HG02885 (cell line): Measurements from ENCODE around the gene CRYM.
"Not testable (repeated sequence)": the region's sequence is repeated elsewhere in the genome, so short reads cannot be mapped to it uniquely, and the experiment has no call there.

Experiments
- ATAC-seq: cut with Tn5 transposase; IDR thresholded peaks from one replicate; pipeline ENCODE4 v1.9.1; 2021; ENCODE audit warnings: mild to moderate bottlenecking; ENCODE audit not compliant: unreplicated experiment, poor library complexity

Gene CRYM

DNA sequence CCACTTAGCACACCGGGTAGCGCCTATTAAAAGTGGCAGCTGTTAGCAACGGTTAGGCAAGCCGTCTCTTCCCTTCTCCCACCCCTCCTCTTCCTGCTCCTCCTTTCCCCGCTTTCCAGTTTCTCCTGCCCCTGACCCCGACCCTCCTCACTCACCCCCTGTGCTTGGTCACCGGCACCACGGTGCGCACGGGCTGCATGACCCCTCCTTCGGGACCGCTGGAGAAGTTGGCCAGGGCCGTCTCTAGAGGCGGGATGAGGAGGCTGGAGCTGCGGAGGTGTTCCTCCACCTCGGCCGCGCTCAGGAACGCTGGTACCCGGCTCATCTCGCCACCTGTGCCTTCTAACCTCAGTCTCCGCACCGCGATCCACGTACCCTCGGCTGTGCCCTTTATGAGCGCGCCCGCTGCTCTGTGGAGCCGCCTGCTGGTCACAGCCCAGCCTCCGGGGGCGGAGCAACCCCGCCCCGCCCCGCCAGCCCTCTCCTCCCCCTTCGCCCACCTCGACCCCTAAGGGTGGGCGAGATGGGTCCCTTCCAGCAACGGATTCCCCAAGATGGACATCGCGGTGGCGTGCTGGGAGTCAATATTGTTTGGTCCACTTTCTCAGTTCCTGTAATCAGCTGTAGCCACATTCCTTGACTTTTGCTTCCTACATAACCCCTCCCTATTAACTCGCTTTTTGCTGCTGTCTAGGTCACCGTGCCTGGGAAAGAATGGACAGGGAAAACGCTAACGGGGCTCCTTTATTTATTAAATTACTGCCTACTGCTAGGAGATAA, at the start of gene CRYM:
CRYM (minus strand) TSS at position 364 of the 780 bp plus-strand sequence; CDS start at position 325, 39 bp downstream.
- ATAC-seq: peak; percentile 60

DNA sequence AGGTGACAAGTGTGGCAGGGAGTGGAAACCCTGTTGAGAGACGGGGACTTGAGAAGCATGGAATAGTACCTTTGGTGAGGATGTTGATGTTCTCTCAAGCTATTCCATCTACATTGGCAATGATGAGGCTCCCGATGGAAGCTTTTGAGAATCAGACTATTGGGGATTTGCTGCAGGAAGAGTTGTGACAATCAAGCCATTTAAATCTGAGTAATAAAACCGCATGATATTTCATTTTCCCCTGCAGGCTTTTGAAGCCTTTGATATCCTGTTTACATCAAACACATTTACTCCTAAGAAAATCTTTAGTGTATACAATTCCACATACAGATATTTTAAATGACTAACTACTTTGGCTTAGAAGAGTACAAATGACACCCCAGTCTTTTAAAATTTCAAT, 49.0 kb upstream of the CRYM start:
- no peak for ATAC-seq

DNA sequence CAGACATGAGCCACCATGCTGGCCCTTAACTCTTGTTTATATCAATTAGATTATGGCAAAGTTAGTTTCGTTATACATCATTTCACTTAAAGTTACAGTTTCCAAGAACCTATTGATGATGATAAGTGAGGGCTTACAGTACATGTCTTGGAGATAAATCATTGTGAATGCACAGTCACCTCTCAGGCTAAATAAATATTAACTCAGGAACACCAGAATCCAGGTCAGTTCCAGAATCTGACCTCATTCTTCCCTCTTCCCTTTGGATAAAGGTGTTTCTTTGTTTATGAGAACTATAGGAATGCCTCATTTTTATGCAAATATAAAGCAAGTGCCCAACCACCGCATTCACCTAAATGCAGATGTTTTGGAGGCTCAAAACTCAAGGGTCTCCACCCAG, 48.4 kb upstream of the CRYM start:
- no peak for ATAC-seq

DNA sequence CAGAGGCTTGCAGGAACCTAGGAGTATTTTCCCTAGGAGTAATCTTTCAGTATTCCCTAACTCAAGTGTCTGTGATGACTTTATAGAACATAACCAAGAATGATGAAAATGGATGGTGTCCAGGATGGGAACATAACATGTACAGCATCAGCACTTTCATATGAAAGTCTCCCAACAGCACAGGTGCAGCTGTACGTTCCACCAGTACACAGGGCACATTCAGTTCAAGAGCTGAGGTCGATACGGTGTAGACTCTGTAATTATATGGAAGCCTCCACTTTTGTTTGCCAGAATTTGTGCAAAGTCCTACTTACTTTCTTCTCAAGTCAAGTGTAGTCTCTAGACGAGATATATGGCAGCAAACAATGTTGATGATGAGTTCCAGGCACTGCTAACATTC, 46.2 kb upstream of the CRYM start:
- ATAC-seq: no peak

DNA sequence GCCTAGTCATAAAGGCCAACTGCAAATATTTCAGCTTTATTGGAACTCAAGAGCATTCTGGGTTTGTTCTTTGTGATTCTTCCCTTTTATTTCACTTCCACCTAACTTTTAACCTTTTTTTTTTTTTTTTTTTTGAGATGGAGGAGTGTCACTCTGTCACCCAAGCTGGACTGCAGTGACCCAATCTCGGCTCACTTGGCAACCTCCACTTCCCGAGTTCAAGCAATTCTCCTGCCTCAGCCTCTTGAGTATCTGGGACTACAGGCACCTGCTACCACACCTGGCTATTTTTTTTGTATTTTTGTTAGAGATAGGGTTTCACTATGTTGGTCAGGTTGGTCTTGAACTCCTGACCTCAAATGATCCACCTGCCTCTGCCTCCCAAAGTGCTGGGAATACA, 44.2 kb upstream of the CRYM start:
- ATAC-seq: not testable (repeated sequence)

DNA sequence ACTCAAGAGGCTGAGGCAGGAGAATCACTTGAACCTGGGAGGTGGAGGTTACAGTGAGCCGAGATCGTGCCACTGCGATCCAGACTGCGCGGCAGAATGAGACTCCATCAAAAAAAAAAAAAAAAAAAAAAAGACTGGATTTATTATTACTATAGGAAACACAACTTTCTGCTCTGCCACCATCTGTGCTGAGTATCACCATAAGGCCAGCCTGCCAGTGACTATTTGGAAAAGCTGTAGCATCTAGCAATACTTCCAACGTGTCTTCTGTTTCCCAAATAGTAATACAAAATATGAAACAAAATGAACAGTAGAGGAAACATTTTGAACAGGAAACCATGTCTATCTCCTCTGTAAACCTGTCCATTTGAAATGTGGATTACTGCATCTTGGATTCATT, 43.6 kb upstream of the CRYM start:
- ATAC-seq: no peak

DNA sequence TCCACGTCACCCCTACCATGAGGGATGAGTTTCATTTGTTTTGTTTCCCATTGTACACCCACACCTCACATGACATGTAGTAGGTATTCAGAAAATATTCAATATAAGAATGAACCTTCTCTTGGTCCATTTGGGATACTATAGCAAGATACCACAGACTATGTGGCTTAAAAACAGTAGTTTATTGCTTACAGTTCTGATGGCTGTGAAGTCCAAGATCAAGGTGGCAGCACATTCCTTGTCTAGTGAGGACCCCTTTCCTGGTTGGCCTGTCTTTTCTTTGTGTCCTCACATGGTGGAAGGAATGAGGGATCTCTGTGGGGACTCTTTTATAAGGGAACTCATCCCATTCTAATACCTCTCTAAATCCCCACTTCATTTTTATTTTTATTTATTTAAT, 36.2 kb upstream of the CRYM start:
- no peak for ATAC-seq

DNA sequence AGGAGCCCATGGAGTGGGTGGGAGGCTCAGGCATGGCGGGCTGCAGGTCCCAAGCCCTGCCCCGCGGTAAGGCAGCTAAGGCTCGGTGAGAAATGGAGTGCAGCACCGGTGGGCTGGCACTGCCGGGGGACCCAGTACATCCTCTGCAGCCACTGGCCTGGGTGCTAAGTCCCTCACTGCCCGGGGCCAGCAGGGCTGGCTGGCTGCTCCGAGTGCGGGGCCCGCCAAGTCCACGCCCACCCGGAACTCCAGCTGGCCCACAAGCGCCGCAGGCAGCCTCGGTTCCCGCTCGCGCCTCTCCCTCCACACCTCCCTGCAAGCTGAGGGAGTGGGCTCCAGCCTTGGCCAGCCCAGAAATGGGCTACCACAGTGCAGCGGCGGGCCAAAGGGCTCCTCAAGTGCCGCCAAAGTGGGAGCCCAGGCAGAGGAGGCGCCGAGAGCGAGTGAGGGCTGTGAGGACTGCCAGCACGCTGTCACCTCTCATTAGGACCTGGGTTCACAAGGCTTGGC, 34.8 kb upstream of the CRYM start:
- not testable (repeated sequence) for ATAC-seq

DNA sequence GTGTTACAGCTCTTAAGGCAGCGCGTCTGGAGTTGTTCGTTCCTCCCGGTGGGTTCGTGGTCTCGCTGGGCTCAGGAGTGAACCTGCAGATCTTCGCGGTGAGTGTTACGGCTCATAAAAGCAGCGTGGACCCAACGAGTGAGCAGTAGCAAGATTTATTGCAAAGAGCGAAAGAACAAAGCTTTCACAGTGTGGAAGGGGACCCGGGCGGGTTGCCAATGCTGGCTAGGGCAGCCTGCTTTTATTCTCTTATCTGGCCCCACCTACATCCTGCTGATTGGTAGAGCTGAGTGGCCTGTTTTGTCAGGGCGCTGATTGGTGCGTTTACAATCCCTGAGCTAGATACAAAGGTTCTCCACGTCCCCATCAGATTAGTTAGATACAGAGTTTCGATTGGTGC, 34.0 kb upstream of the CRYM start:
- ATAC-seq: not testable (repeated sequence)

DNA sequence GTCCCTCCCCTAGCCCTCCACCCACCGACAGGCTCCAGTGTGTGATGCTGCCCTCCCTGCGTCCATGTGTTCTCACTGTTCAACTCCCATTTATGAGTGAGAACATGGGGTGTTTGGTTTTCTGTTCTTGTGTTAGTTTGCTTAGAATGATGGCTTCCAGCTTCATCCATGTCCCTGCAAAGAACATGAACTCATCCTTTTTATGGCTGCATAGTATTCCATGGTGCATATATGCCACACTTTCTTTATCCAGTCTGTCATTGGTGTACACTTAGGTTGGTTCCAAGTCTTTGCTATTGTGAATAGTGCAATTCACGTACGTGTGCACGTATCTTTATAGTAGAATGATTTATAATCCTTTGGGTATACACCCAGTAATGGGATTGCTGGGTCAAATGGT, 28.6 kb upstream of the CRYM start:
- not testable (repeated sequence) for ATAC-seq

DNA sequence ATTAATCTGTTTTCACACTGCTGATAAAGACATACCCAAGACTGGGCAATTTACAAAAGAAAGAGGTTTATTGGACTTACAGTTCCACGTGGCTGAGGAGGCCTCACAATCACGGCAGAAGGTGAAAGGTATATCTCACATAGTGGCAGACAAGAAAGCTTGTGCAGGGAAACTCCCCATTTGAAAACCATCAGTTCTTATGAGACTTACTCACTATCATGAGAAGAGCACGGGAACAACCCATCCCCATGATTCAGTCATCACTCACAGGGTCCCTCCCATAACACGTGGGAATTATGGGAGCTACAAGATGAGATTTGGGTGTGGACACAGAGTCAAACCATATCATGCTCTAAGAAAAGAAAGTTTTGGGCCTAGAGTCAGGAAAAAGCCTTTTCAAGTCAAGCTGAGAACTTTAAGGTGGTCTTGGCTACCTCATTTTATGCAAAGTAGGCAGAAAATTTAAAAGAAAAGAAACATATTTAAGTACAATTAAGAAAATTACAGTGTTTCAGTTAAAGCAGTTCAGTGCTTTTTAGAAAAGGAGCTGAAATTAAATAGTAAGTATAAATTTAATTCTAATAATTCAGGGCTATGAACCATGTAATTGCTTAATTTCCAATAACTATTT, 24.9 kb upstream of the CRYM start:
- no peak for ATAC-seq

DNA sequence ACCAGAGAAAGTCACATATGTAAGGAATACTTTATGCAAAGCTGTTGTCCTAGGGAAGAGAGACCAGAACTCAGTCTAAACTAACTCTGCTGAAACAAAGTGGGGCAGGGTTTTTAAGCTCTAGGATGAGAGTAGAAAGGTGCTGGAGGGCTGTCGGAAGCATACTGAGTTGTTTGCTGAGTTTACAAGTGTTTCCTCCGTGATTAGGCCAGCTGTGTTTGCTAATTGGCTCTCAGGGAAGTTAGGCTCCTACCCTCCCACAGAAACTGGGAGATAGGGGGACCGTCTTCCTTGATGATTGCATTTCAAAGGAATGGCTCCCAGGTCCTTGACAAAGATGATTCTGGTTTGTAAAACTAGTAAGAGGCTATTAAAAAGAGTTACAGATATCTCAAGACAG, 24.4 kb upstream of the CRYM start:
- no peak for ATAC-seq

DNA sequence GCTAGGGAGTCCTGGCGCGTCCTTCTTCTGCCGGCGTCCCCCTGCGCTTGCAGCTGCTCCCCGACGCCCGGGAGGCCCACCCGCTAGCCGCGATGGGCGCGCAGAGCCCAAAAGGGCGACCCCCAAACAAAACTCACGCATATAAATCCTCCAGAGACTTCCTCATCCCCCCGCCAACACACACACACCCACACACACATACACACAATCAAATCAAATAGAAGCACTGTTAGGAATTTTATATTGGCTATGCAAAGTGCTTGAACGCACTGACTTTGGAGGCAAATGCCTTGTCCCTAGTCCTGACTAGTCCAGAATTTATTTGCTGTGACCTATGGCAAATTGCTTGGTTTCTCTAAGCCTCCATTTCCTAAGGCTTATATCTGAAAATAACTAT, 23.8 kb upstream of the CRYM start:
- ATAC-seq: no peak

DNA sequence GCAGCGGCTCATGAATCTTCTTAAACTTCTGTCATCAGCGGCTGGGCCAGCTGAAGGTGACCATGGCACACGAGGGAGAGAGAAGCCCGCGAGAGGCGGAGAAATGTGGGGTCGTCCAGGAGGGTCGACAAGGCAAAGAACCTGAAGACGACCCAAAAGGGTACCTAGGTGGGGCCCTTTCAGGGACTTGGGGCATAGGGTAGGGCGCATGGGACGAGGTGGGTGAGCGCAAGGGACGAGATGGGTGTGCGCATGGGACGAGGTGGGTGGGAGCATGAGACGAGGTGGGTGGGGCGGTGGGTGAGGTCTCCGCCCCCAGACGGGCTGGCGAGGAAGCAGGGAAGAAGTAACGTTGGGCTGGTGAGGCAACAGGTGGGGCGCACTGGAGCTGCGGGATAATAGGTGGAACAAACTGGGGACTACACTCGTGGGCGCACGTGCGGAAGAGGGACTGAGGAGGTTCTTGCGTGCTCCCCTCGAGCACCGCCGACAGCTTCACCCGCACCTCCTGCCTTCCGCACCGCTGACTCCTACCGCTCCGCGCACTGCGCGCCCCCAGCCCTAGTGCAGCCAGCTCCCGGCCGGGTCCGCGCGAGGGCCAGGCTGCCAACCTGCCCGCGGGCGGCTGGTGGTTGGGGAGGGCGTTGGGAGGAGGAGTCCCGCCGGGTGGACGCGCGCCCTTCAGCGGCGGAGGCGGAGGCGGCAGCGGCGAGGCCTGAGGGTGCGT, 23.2 kb upstream of the CRYM start:
- ATAC-seq: peak; percentile 55

DNA sequence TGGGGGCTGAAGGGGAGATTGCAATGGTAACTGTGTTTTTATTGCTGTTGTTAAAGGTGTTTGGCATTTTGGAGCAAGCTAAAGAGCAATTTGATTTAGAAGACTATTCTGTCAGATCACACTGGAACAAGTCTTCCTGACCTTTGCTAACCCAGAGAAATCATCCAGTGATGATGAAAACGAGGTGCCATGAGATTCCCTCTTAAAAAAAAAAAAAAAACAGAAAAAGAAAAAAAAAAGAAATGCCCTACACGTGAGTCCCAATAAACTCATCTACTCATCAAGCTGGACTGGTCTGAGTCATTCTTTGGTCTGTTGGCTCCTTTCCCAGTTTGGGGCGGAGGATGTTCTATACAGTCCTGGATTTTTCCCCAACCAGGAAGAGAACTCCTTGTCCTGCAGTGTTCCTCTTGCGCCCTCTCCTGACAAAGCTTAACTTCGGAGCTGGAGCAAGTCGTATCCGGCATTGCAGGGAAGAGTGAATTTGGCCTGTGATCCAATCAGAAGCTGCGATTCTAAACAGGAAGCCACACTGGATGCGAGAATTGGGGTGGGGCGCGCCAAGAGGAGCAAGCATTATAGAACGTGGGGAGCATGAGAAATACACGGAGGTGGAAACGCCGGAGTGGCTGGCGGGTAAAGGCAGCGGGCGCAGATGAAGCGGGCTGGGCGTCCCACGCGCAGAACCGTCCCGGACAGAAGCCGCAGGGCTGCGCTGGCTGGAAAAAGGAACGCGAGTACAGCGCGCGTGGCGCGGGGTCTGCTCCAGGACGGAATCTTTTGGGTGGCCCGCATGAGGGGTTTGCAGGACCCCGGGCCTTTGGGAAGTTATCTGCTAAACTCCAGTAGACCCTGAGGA, 22.4 kb upstream of the CRYM start:
- peak; percentile 68 for ATAC-seq

DNA sequence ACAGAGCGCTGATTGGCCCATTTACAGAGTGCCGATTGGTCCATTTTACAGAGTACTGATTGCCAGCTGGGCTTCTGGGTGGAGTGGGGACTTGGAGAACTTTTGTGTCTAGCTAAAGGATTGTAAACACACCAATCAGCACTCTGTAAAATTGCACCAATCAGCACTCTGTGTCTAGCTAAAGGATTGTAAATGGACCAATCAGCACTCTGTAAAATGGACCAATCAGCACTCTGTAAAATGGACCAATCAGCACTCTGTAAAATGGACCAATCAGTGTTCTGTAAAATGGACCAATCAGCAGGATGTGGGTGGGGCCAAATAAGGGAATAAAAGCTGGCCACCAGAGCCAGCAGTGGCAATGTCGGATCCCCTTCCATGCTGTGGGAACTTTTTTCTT, 11.7 kb upstream of the CRYM start:
- not testable (repeated sequence) for ATAC-seq

DNA sequence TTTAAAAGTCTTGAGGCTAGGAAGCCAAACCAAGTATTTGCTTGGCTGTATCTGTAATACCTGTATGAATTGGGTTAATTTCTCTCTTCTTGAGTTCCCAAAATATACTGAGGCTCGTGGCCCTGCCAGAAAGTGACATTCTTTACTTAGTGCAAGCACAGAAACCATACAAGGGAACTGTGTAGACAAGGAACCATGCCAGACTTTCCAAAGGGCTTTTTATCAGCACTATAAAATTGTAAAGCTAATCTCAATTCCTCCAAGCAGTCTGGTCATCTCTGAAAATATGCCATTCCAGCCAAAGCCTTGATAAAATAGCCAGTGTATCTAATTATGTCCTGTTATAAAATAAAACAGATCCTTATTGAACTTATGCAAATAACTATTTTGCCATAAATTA, 7.2 kb upstream of the CRYM start:
- ATAC-seq: no peak

DNA sequence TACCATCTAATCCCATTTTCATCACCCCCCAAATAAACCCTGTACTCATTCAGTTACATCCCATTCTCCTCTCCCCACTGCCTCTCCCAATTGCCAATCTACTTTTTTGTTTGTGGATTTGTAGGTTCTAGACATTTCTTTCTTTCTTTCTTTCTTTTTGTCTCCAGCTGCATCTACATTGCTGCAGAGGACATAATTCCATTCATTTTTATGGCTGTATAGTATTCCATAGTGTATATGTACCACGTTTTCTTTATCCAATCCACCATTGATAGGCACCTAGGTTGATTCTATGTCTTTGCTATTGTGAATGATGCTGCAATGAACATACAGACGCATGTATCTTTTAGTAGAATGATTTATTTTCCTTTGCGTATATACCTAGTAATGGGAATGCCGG, 6.3 kb upstream of the CRYM start:
- ATAC-seq: no peak

DNA sequence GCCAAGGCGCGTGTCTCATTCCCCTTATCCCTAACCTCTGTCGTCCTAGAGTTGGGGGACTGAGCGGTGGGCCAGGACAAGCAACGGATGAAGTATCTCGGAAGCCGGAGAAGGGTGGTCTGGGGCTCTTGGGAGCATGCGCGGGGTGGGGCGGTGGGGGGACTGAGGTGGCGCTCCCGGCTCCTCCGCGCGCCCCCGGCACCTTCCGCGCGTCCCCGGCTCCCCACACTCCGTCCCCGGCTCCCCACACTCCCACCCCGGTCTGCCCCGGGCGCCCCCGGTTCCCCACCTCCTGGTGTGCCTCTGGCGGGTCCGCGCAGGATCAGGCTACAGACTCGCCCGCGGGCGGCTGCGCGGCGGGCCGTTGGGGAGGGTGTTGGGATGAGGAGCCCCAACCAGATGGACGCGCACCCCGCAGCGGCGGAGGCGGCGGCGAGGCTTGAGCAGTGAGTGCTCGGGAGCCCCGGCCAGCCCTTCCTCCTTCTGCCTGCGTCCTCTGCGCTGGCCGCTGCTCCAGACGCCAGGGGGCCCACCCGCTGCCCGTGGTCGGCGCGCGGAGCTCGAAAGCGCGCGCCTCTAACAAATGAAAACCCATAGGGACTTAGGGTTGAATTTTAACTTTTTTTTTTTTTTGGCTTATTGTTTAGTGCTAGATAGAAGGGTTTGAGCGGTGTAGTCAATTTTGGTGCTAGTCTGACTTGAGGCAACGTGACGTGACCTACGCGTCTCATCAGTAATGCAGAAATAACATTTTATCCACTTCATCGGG, 5.6 kb upstream of the CRYM start:
- ATAC-seq: no peak
